SKM-1 treated with dmso at 0.1 percent for 144 hours (cell line): ENCODE measurements around the gene PACS2.

Source experiments
- DNase-seq: peaks from one replicate; lab custom pipeline; 2025; ENCODE audit not compliant: unreplicated experiment; lab: John Stamatoyannopoulos, UW

PACS2 gene

DNA sequence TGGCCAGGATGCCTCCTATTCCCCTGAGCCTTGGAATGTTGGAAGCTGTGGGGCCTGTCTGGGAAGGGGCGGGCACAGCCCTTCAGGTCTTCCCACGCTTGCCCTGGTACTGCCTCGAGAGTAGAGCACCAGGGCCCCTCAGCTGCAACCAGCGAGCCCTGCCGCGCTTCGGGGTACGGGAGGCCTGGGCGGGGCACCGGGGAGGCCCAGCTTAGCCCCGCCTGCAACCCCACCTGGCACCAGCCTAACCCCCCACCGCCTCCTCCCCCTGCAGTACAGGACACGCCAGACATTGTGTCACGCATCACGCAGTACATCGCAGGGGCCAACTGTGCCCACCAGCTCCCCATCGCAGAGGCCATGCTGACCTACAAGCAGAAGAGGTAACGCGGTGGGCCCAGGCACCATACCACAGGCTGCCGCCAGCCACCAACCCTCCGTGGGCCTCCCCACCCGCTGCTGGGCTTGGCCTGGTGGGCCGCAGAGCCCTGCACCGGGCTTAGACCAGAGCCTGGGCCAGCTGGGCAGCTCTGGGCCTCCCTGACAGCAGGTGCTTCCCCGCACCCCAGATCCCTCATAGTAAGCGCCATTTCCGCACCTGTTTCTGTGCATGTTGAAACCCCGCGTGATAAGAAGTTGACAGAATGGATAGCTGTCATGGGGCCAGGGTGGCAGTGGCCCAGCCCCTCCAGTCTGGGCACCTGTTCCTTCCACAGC is 70.2 kb downstream of the PACS2 start:
- no peak for DNase-seq

DNA sequence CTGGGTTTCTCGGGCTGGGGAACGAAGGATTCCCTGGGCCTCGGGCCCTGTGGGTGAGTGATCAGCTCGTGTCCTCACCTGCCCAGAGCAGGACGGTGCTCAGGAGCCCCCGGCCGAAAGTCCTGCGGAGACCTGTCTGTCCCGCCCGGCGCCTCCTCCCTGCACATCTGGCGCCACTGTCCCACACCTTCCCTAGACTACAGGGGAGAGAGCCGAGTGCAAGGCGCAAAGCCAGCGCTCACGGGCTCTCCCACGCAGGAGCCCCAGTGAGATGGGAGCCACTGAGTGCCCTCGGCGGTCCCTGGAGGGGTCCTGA is 70.7 kb downstream of the PACS2 start:
- DNase-seq, result no peak

DNA sequence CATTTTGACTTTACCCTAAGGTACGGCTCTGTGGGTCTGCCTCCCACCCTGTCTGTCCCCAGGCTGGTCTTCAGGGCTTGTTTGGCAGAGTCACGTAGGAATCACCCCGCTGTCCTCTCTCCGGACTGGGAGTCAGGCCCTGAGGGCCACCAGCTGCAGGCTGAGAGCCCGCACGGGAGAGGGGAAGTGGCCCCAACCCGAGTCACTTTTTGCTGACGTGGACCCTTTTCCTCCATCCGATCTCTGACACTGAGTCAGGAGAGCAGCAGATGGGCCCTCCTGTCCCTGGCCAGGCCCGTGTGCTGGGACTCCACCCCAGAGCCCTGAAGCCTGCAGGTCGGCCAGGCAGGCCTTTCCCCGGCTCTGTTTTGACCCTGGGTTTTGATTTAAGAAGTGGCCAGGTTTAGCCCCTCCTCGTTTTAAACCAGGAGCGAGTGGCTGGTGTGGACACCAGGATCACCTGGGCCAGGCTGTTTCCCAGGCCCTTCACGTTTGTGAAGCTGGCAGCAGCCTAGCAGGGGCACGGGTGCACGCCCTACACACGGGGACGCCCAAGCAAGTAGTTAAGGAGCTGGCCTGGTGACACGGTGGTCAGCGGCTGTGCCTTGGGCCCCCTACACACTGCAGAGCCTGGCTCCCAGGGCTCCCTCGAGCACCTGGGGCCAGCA is 71.3 kb downstream of the PACS2 start:
- DNase-seq, result no peak

DNA sequence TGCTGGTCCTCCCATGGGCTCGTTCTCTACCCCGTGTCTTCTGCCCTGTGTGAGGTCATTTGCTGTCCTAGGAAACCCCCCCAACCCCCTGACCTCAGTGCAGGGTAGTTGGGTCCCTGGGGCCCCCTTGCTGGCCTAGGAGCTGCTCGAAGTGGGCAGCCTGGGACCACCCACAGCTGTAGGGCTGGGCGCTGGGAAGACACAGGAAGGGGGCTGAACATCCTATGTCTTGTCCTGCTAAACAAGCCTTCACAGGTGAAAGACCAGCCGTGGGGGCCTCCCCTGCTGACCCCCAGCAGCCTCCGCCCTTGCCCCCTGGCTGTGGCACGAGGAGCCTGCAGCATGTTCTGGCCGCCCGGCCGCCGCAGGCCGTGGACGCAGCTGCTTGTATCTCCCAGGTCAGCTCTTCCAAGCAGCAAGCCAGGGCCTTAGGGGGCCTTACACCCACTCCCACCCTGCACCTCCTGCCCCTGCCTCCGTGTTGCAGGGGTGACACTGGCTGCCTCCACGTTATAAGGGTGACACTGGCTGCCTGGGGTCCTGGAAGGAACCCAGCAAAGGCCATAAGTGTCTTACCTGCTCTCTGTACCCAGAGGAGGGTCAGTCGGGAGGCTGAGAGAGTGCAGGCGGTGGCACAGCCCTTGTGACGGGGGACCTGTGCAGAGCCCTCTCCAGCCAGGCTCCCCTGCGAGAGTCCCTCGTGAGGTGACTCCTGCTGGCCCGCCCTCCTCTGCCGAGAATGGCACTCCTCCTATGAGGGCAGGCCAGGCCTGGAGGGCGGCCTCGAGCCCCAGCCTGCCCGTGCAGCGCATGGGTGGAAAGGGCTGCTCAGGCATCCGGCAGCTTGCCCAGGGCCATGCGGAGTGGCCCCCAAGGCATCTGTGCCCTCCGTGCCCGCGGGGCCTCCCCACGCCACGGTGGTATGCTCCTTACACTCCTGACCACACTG is 72.3 kb downstream of the PACS2 start:
- no peak for DNase-seq

DNA sequence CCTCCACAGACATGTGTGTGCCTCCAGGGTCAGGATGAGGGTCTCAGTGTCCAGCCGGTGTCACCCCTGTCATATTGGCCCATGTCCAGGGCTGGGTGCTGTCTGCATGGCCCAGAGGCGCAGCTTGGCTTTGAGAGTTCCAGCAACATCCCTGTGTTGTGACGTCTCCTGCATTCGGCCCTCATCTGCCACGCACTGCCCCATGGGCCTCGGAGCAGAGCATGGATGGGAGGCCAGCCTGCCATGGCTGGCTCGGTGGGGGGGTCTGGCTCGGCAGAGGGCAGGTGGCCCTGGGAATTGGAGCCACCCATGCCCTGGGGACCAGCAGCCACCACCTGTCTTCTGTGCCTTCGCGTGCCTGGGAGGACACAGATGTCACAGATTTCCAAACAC is 73.0 kb downstream of the PACS2 start:
- DNase-seq, result no peak

DNA sequence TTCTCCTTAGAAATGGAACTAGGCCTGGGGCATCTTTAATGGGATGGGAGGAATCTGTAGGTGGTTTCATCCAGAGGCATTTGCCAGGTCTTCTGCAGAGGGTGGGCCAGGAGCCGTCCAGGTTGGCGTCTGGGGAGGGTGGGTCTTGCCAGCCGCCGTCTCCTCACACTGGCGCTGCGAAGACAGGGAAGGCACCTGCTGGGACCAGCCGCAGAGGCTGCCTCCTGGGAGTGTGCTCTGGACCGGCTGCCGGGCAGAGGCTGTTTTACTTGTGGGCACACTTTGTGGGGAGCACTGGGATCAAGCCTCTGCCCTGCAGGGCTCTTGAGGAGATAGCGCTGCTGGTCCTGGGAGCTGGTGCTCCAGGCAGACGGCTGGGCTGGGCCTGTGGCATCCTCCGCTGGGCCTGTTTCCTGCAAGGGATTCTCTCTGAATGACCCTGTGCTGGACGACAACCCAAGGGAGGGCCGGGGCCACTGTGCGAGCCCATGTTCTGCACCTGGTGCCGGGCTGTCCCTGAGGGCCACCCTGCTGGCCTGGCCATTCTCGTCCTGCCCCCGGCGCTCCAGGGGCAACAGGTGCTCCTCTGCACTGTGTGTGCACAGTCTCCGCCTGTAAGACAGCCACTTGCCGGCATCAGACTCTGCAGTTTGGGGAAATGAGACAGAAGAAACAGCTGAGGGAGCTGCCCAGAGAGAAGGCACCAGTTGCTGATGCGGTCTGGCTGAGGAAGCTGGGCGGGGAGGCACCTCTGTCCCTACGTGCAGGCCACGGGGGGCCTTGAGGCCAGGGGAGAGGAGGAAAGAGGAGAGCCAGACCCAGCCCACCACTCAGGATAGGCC is 73.8 kb downstream of the PACS2 start:
- DNase-seq, result no peak

DNA sequence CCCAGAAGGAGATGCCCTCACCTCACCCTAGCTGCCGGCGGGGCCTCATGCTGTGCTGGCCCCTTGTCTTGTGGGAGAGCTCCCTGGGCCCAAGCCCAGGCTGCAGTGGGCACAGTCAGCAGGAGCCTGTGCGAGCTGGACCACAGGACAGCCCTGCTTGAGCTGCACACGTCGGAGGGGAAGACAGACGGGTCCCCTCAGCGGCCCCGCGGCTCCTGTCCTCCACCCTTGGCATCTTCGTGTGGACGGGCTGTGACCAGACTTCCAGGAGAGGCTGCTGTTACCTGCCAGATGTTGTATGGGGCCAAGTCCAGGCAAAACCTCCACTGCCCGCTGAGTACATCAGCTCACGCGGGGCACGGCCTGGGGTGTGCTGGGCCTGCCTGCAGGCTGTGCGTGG is 74.4 kb downstream of the PACS2 start:
- DNase-seq, result no peak

DNA sequence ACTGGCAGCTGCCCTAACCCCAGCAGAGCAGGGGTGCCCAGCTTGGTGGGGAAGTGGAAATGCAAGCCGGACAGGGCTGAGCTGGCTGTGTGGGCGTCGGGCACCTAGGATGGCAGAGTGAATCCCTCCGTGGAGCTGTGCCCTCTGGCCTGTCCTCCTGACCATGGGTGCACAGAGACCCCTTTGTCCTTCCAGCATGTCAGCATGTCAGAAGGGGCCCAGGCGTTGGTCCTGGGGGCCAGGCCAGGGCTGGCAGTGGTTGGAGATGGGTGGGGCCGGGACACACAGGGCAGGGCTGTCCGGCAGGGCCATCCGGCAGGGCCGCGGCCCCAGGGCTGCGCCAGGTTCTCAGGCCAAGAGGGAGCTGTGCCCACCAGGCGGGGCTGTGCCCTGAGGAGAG is 75.0 kb downstream of the PACS2 start:
- no peak for DNase-seq

DNA sequence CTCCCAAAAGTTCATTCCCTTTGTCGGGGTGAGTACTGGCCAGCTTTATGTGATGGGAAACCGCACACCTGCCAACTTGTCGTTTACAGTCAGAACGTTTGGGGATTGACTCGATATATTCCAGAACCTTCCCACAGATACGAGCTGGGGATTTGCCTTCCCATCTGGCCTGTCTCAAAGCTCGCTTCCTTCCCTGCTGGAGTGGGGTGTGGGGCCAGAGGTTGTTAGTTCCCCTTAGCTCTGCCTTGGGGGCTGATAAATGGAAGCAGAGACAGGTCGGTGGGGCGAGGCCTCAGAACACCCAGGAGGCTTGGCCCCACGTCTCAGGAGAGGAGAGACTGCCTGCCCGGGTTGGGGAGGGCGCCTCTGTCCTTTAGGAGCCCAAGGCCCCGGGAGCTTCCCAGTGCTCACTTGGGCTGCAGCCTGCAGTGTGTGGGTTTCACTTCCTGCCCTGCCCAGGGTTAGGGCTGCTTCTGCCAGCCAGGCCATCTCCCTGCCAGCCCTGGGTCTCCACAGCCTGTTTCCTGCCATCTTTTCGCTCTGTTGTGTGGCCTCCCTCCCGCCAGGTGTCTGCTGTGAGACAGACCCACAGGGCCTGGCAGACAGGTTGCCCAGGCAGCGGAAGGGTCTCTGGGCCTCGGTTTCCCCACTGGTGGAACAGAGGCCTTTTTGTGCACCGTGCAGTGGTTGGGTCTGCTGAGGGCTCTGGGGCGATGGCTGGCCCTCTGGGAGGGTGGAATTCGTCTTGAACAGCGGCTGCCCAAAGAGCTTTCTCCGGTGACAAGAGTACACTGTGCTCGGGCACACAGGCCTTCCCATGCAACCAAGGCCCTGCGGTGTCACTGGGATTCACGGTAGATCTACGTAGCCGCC is 75.7 kb downstream of the PACS2 start:
- peak; percentile 13 for DNase-seq

DNA sequence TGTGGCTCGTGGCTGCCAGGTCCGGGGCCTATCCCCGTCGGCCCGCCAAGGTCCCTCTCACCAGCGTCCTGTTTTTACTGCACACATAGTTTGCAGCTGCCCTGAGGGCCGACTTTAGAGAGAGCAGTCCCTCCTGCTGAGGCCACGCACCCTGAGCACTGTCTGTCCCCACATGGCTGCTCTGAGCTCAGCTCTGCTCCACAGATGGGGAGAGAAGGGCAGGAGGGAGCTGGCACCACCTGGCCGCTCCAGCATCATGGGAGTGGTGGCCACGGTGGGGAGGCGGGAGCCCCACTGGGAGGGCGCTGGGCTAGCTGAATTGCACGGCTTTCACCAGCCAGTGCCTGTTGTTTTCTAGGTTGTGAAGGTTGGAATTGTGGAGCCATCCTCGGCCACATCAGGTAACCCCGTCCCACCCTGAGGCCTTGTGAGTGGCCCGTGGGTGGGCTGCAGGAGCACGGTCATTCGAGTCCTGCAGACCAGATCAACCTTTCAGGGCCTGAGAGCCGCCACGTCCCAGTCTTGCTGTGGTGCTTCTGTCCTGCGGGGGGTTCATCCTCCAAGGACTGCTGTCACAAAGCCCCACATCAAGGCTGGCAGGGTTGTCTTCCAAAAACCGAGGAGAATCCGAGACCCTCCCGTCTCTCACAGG is 76.4 kb downstream of the PACS2 start:
- DNase-seq, result no peak

DNA sequence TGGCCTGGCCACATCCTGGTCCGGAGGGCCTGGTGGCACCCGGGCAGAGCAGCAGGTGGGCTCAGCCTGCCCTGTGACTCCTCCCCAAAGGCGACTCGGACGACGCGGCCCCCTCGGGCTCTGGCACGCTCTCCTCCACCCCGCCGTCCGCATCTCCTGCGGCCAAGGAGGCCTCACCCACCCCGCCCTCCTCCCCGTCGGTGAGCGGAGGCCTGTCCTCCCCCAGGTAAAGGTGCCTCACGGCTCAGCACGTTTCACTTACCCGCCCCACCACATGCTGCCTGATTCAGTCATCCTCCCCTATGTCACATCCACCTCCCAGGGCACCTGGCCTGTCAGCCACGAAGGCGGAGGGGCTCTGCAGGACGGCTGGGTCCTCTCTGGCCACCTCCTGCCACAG is 77.0 kb downstream of the PACS2 start:
- no peak for DNase-seq

DNA sequence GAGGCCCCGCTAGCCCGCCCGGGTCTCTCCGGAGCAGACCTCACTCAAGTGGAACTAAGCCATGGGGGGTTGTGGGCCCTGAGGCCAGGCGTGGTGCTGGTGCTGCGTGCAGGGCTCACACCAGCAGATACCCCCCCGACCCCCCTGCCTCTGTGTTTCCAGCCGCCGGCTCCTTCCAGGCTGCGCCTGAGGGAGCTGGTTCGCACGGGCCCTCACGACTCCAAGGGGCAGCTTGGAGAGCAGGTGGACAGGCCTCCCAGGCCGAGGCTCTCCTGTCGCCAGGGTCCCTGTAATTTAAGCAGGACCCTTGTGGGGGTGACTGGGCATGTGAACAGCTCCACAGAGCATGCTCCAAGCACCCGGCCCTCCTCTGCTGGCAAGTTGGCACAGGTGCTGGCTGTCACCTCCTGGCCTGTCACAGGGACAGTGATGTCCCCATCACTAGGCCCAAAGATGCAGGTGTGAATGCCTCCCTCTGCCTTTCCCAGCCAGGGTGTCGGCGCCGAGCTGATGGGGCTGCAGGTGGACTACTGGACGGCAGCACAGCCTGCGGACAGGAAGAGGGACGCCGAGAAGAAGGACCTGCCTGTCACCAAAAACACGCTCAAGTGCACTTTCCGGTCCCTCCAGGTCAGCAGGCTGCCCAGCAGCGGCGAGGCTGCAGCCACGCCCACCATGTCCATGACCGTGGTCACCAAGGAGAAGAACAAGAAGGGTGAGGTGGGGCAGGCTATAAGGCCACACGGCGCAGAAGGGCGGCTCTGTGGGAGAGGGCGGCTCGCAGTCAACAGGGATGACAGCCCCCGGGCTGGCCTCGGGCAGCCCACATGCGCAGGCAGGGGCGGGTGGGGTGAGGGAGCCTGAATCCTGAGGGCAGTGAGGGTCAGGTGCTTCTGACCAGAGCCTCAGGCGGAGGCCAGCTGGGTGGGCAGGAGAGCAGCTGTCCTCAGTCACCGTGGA is 77.9 kb downstream of the PACS2 start:
- DNase-seq, result no peak

DNA sequence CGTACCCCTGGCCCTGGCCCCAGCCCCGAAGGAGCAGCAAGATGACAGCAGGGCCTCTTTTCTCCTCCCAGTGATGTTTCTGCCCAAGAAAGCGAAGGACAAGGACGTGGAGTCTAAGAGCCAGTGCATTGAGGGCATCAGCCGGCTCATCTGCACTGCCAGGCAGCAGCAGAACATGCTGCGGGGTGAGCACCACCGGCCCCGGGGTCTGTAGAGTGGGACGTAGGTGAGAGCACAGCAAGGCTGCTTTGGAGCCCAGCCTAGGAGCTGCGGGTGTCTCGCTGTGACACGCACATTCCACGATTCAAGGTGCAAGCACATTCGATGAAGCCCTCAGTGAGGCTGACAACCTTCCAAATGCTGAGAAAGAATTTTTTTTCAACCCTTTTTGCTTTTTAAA is 78.6 kb downstream of the PACS2 start:
- DNase-seq, result no peak

DNA sequence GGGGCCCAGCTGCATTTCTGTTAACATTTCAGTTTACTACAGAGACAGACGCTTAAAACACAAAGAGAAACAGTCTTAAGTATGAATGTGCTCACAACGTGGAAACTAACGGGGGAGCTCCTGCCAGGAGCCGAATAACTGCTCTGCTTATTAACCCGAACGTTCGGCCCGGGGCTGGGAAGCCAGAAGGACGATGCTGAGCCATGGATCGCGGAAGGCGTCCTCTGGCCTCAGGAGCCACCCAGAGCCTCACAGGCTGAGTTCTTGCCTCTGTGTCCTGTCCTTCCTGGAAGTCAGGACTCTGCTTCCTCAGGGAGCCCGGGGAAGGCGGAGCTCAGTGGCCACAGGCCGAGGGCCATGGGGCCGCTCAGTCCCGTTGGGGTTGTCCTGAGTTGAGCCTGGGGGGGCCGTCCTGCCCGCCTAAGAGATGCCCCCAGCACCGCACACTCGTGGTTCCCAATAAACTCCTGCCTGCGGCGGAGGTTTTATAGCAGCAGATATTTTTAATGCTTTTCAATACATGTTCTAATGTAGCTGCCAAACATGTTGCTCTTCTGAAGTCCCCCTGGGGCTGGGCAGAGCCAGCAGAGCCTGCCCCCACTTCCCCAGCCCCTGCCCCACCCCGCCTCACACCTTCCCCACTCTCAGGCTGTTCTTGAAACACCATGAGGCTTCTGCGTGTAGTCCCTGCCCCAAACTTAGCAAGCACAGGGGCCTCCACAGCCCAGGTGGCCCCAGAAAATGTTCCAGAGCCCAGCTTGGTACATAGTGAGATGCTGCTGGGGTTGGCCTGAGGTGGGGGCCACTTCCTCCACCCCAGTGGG is 80.4 kb downstream of the PACS2 start:
- DNase-seq, result no peak

DNA sequence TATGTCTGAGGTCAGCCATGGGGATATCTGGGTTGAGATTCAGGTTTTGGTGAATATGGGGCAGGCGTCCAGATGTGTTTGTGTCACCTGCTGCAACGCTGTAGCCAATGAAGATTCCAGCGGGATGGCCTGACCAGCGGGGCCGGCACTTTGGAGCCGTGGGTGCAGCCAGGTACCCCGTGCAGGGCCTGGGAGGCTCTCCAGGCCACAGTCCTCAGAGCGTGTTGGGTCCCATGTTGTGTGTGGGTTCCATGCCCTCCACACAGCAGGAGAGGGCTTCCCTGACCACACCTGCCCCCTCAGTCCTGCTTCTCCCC is 80.9 kb downstream of the PACS2 start:
- no peak for DNase-seq

DNA sequence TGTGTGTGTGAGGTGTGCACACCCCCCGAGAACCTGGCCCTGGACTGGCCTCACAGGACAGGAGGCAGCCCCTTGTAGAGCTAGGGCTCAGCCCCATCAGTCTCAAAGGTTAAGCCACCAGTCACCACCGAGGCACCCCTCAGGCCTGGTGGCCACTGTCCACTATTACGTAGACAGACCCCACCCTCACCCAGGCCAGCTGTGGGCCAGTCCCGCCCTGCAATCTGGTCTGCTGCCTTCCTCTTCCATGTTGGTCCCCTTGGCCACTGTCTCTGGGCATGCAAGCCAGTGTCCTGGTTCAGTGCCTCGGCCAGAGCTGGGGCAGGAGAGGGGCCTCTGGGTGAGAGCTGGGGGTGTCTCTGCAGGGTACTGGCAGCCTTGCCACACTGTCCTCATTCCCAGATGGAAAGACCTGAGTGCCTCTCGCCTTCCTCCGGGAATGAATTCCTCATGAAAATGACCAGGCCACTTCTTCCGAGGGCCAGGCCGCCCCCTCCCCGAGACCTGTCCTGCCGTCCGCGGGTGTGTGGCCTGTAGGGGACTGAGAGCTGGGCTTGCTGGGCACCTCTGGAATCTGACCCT is 82.9 kb downstream of the PACS2 start:
- no peak for DNase-seq

DNA sequence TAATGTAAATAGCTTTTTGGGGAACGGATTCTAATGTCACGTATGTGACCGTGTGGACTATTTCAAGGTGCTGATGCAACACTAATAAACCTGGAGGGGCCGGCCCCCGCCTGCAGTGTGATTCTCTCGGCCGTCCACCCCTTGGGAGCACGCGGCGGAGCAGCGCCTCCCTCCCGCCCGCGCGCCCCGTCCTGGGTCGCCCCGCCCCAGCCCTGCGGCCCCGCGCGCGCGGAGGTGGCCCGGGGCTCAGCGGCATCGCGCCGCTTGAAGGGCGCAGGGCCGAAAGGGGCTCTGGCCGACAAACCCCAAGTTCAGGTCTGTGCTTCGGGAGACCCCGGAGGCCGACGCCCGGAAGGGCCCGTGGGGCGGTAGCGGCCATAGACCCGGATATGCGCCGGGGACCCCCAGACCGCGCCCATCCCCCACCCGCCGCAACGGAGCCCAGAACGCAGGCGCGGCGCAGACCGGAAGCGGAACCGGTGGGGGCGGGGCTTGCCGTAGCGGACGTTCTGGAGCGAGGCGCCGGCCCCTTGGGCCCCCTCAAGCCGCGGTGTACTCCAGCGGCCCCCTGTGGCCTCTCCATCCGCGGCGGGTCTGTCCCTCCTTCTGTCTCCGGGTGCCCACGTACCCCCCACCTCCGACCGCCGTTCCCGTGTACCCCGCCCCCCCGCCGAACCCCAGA is 83.6 kb downstream of the PACS2 start, which contains the start of gene TEX22:
TSS of gene TEX22 (plus strand) at position 495 of the 682 bp plus-strand sequence. CDS start 803 bp downstream, outside the sequence.
- peak; percentile 26 for DNase-seq
